ENCODE data around the gene NTM. TPM values are rescaled to one million over a fixed set of nuclear protein-coding genes. Genes with fewer than 3 reads are reported as not detected.
A peak's percentile ranks its signal among the peaks of the same experiment; 100 is the strongest.

Gene NTM
- total RNA-seq, 1 experiment from 2014 or later: 9.9 TPM

DNA sequence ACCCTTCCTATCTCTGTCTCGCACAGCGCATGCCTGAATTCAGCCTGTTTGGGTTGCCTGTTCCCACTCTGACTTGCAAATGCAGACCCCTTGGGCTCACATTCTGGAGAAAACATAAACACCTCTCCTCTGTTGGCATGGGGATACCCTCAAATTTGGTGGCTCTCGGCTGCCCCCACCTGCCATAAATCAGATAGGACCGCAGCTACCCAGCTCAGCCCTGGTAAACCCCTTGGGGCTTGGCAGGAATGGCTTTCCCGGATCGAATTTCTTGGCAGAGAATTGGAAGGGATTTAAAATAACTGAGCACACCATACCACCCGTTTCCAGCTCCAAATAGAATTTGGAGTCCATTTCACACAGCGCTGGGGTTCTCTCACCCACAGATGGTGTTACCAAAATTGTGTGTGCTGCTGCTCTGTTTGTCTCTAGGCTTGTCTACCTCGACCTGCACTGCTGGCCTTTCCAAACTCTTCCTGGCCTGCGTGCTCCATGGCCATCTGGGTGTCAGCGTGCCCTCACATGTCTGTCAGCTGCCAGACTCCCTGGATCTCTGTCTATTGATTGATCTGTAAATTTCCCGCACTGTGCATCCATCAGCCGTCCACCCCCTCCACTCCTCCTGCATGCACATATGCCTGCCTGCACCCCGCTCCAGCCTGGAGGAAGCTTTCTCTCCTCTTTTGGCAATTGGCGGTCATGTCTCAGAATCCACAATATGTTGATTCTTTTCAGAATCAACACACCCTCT, 134.0 kb downstream of the NTM start:
- no CpG with 5 or more reads among the region's 15 CpGs for WGBS (ENCODE audit: extremely low coverage, insufficient read length, low lambda C conversion rate)
- no peaks in the 10 kb centered on the region for H3K9me3 ChIP-seq (ENCODE audit: control insufficient read depth, low read depth, low read length)
- no peak overlapping the region for H3K56ac ChIP-seq (ENCODE audit: insufficient read length, low read depth, low read length)
- H3K4ac ChIP-seq (ENCODE audit: low read depth, low read length): no peak overlapping the region
- H2BK5ac ChIP-seq (ENCODE audit: insufficient read length, low read length): no peak overlapping the region
- no peak overlapping the region for H3K4me2 ChIP-seq (ENCODE audit: insufficient read depth, insufficient read length, low read length)
- H3K27me3 Mint-ChIP-seq (ENCODE audit: low read depth): no peaks in the 10 kb centered on the region; the same call in none of the 2 replicates
- peak overlapping the region; percentile 36 for H4K91ac ChIP-seq (ENCODE audit: insufficient read length, low read depth, low read length)
- H3K14ac ChIP-seq (ENCODE audit: insufficient read depth, low read length): no peak overlapping the region
- peak; percentile 82 for DNase-seq
- no peak overlapping the region for H2BK15ac ChIP-seq (ENCODE audit: low read depth, low read length)
- TF ChIP-seq CTCF (conservative IDR thresholded peaks at IDR 0.05): peak; percentile 72
- H3K79me1 ChIP-seq (ENCODE audit: insufficient read depth, low read depth, low read length, poor library complexity, severe bottlenecking): no peaks in the 10 kb centered on the region
- no peak overlapping the region for H3K27ac ChIP-seq (ENCODE audit: insufficient read length, low read depth, low read length)
- H2BK120ac ChIP-seq (ENCODE audit: low read depth, low read length, poor library complexity, severe bottlenecking): no peak overlapping the region
- no peaks in the 10 kb centered on the region for H3K27me3 ChIP-seq (ENCODE audit: insufficient read depth, low read length)
- H2AFZ ChIP-seq (ENCODE audit: low read length): no peak overlapping the region
- H4K20me1 ChIP-seq (ENCODE audit: control insufficient read depth, insufficient read depth, insufficient read length): no peaks in the 10 kb centered on the region
- no peaks in the 10 kb centered on the region for H3K4me1 ChIP-seq (ENCODE audit: insufficient read depth, low read length)
- H3K4me1 Mint-ChIP-seq: peaks cover 11 to 12% of the 10 kb centered on the region in 2 experiments
- peak overlapping the region in 2 of 3 experiments; percentile 49 to 97; a peak in 4 of 7 replicates for H3K27ac Mint-ChIP-seq
- H2BK20ac ChIP-seq (ENCODE audit: low read depth, low read length, poor library complexity, severe bottlenecking): no peak overlapping the region
- no peak overlapping the region for H3K9ac ChIP-seq (ENCODE audit: extremely low read depth, insufficient read length, low read length)
- no peak overlapping the region for H3T11ph ChIP-seq (ENCODE audit: low read length)
- H3K23me2 ChIP-seq (ENCODE audit: insufficient read length, low read depth, low read length, poor library complexity, severe bottlenecking): no peaks in the 10 kb centered on the region
- H2AK5ac ChIP-seq (ENCODE audit: insufficient read length, low read length): no peak overlapping the region
- H3K9me3 Mint-ChIP-seq: no peaks in the 10 kb centered on the region
- peak overlapping the region; percentile 30 for H3K18ac ChIP-seq (ENCODE audit: insufficient read length, low read depth, low read length)
- H3K23ac ChIP-seq (ENCODE audit: insufficient read length, low read depth, low read length): no peak overlapping the region
- no peak overlapping the region for H3K4me3 Mint-ChIP-seq
- H3K36me3 Mint-ChIP-seq (ENCODE audit: insufficient read depth in 1 of 3, low read depth in 3 of 3): no peaks in the 10 kb centered on the region
- H4K5ac ChIP-seq (ENCODE audit: insufficient read length, low read depth, low read length): no peak overlapping the region
- H2BK12ac ChIP-seq (ENCODE audit: insufficient read length, low read depth, low read length): no peak overlapping the region
- H4K8ac ChIP-seq (replicated peaks; ENCODE audit: insufficient read length, low read depth, low read length): no peak overlapping the region
- no peaks in the 10 kb centered on the region for H3K79me2 ChIP-seq (ENCODE audit: insufficient read depth, low read length)
